ENCODE measurements around the gene SLC1A3. TPM values are rescaled to one million over a fixed set of nuclear protein-coding genes. Genes with fewer than 3 reads are reported as not detected.
"Not testable (repeated sequence)": the region's sequence is repeated elsewhere in the genome, so short reads cannot be mapped to it uniquely, and the experiment has no call there.

The SLC1A3 gene
- total and polyA plus RNA-seq, 2 donors from 2014 or later = 1.1 to 27.8 TPM

DNA sequence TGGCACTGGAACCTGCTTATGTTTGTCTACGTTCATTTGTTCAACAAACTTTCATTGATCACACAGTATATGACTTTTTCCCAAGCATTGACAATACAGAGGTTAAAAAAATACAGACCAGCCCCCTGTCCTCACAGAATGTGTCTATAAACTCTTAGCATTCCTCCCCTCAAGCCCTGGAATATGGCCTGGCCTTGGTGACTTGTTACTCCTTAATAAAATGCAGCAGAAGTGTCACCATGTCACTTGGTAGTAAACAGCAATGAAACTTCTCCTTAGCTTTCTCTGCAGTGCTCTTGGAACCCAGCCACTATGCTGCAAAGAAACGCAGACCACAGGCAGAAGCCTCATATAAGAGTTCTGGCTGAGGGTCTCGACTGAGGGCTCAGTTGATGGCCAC is 19.1 kb upstream of the SLC1A3 start:
- FAIRE-seq (no peak), DNase-seq (peak in 1 of 5 donors; percentile 41)
- H3K27me3 ChIP-seq (ENCODE audit: control insufficient read depth, insufficient read depth, low read length) = no peaks in the 10 kb centered on the region
- H3K4me3 ChIP-seq (ENCODE audit: low read length in 3 of 3) = no peak overlapping the region
- TF ChIP-seq, protein P1, sequence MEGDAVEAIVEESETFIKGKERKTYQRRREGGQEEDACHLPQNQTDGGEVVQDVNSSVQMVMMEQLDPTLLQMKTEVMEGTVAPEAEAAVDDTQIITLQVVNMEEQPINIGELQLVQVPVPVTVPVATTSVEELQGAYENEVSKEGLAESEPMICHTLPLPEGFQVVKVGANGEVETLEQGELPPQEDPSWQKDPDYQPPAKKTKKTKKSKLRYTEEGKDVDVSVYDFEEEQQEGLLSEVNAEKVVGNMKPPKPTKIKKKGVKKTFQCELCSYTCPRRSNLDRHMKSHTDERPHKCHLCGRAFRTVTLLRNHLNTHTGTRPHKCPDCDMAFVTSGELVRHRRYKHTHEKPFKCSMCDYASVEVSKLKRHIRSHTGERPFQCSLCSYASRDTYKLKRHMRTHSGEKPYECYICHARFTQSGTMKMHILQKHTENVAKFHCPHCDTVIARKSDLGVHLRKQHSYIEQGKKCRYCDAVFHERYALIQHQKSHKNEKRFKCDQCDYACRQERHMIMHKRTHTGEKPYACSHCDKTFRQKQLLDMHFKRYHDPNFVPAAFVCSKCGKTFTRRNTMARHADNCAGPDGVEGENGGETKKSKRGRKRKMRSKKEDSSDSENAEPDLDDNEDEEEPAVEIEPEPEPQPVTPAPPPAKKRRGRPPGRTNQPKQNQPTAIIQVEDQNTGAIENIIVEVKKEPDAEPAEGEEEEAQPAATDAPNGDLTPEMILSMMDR (IDR thresholded peaks at IDR 0.05; ENCODE audit: borderline replicate concordance, extremely low read depth, insufficient read depth) = no peak
- no peaks in the 10 kb centered on the region for H3K4me1 ChIP-seq (ENCODE audit: control insufficient read depth in 2 of 3, insufficient read depth in 2 of 3, low read depth in 1 of 3, low read length in 3 of 3)
- H3K27ac ChIP-seq (ENCODE audit: low read depth in 2 of 2, low read length in 2 of 2) = no peak overlapping the region
- H3K36me3 ChIP-seq (ENCODE audit: control insufficient read depth in 2 of 3, insufficient read depth in 3 of 3, low read length in 3 of 3) = no peaks in the 10 kb centered on the region
- intact Hi-C loops (cut with DNase I) = no loop called here
- no peaks in the 10 kb centered on the region for H3K9me3 ChIP-seq (ENCODE audit: control insufficient read depth in 2 of 3, insufficient read depth in 1 of 3, low read length in 3 of 3)
- no peak overlapping the region for H3K9ac ChIP-seq (ENCODE audit: low read length in 3 of 3)

DNA sequence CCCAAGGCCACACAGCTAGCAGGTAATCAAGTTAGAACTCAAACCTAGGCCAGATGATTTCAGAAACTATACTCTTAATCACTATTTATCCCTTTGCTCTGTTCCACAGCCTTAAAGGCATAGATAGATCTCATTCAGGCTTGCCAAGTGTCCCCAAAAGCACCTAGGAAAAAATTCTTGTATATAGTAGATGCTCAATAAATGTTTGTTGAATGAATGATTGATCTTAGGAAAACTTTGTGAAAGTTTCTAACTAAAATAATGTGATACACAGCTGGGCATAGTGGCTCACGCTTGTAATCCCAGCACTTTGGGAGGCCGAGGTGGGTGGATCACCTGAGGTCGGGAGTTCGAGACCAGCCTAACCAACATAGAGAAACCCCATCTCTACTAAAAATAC is 16.7 kb upstream of the SLC1A3 start:
- H3K4me3 ChIP-seq (ENCODE audit: low read length in 3 of 3); H3K36me3 ChIP-seq (ENCODE audit: control insufficient read depth in 2 of 3, insufficient read depth in 3 of 3, low read length in 3 of 3); intact Hi-C loops (cut with DNase I); FAIRE-seq; H3K9me3 ChIP-seq (ENCODE audit: control insufficient read depth in 2 of 3, insufficient read depth in 1 of 3, low read length in 3 of 3); H3K27me3 ChIP-seq (ENCODE audit: control insufficient read depth, insufficient read depth, low read length); H3K4me1 ChIP-seq (ENCODE audit: control insufficient read depth in 2 of 3, insufficient read depth in 2 of 3, low read depth in 1 of 3, low read length in 3 of 3); DNase-seq; H3K27ac ChIP-seq (ENCODE audit: low read depth in 2 of 2, low read length in 2 of 2); H3K9ac ChIP-seq (ENCODE audit: low read length in 3 of 3): not testable (repeated sequence)

DNA sequence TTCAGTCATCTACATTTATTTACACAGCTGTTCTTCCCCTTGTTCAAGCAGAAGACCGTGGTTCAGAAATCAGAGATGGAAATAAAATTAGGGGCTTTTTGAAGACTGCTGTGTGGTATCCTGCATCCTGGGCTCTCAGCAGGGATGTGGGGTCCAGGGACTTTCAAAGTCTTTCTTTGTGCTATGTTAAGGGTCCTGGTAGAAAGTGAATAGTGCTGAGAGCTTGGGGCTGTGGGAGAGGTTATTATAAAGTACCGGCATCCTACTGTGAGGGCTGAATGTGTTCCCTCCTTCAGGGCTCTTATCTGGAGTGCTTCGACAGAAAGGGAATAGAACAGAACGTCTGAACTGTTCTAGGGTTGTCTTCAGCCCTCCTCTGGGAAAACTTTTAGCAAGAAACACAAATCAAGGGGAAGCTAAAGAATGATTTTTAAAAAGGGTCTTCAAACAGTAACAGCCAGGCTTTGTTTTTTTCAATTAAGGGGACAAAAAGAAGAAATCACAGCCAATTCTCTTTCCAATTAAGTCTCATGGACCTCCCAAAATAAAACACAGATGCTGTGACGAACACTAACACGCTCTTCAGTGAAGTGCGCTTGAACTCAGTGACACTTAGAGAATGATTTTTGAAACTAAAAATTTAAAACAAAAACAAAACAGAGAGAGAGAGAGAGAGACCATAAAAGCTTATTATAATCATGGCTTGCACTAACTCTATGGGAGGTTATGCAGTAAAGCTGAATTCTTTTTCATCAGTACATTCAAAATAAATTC is 15.7 kb upstream of the SLC1A3 start:
- Histone ChIP-seq H3K9me3 (ENCODE audit: control insufficient read depth in 2 of 3, insufficient read depth in 1 of 3, low read length in 3 of 3) (no peaks in the 10 kb centered on the region), H3K4me1 (ENCODE audit: control insufficient read depth in 2 of 3, insufficient read depth in 2 of 3, low read depth in 1 of 3, low read length in 3 of 3) (no peaks in the 10 kb centered on the region), H3K9ac (ENCODE audit: low read length in 3 of 3) (no peak overlapping the region), H3K27ac (ENCODE audit: low read depth in 2 of 2, low read length in 2 of 2) (no peak overlapping the region), H3K27me3 (ENCODE audit: control insufficient read depth, insufficient read depth, low read length) (no peaks in the 10 kb centered on the region), H3K4me3 (ENCODE audit: low read length in 3 of 3) (no peak overlapping the region), H3K36me3 (ENCODE audit: control insufficient read depth in 2 of 3, insufficient read depth in 3 of 3, low read length in 3 of 3) (no peaks in the 10 kb centered on the region)
- TF ChIP-seq, protein P1 (IDR thresholded peaks at IDR 0.05; ENCODE audit: borderline replicate concordance, extremely low read depth, insufficient read depth) = no peak
- FAIRE-seq (no peak), DNase-seq (no peak)
- intact Hi-C loops (cut with DNase I) = no loop called here

DNA sequence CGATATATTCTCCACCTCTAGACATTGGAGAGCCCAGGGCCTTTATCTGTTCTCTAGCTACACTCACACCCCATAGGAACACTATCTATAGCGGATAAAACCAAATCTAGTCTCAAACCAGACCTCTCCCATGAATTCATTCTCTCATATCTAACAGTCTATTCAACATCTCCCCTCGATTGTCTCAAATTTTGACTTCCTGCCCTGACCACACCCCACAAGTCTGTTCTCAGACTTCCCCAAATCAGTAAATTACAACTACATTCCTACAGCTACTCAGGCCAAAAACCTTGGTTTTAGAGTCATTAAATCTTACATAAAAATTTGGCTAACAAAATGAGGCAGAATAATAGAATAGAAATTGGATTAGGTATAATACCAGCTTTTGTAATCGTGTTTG is 12.5 kb upstream of the SLC1A3 start:
- no peak overlapping the region for H3K9ac ChIP-seq (ENCODE audit: low read length in 3 of 3)
- H3K27ac ChIP-seq (ENCODE audit: low read depth in 2 of 2, low read length in 2 of 2) = no peak overlapping the region
- TF ChIP-seq, protein P1 (IDR thresholded peaks at IDR 0.05; ENCODE audit: borderline replicate concordance, extremely low read depth, insufficient read depth) = no peak
- H3K4me3 ChIP-seq (ENCODE audit: low read length in 3 of 3) = no peak overlapping the region
- H3K9me3 ChIP-seq (ENCODE audit: control insufficient read depth in 2 of 3, insufficient read depth in 1 of 3, low read length in 3 of 3) = no peaks in the 10 kb centered on the region
- no peak for FAIRE-seq
- H3K36me3 ChIP-seq (ENCODE audit: control insufficient read depth in 2 of 3, insufficient read depth in 3 of 3, low read length in 3 of 3) = no peaks in the 10 kb centered on the region
- H3K27me3 ChIP-seq (ENCODE audit: control insufficient read depth, insufficient read depth, low read length) = no peaks in the 10 kb centered on the region
- no peak for DNase-seq
- intact Hi-C loops (cut with DNase I) = no loop called here
- no peaks in the 10 kb centered on the region for H3K4me1 ChIP-seq (ENCODE audit: control insufficient read depth in 2 of 3, insufficient read depth in 2 of 3, low read depth in 1 of 3, low read length in 3 of 3)
